ENCODE measurements around the gene HIP1. TPM values are rescaled to one million over a fixed set of nuclear protein-coding genes. Genes with fewer than 3 reads are reported as not detected.

The HIP1 gene
- total and polyA plus RNA-seq, 2 of the 13 experiments (the other 11 are each of a cell fraction or from before 2014, with no cell fraction given): 4.5 to 6.2 TPM

- TF ChIP-seq, protein P1, sequence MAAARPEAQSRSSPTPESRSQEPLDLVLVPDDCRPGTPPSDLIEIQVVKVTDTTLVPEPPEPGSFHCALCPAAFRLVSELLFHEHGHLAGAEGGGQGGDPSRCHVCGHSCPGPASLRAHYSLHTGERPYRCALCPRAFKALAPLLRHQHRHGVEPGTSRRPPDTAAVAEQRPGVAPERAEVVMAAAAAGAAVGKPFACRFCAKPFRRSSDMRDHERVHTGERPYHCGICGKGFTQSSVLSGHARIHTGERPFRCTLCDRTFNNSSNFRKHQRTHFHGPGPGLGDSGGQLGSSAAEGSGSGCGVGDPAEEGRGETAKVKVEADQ (CRISPR knock-in tag; IDR thresholded peaks at IDR 0.05; ENCODE audit: borderline replicate concordance): no peak
- TF ChIP-seq ZBTB49 (CRISPR knock-in tag; IDR thresholded peaks at IDR 0.05; ENCODE audit: borderline replicate concordance): no peak
- TF ChIP-seq TOE1 (CRISPR knock-in tag; IDR thresholded peaks at IDR 0.05): no peak
- peak; percentile 70 for TF ChIP-seq NFYB (CRISPR knock-in tag; IDR thresholded peaks at IDR 0.05)
- no peak for TF ChIP-seq ZNF30 (CRISPR knock-in tag; IDR thresholded peaks at IDR 0.05)
- TF ChIP-seq ZNF431 (CRISPR knock-in tag; IDR thresholded peaks at IDR 0.05; ENCODE audit: borderline replicate concordance, low read depth): no peak; the same call in 1 of the 2 replicates
- peak; percentile 55; the same call in 1 of the 2 replicates for TF ChIP-seq HDAC1 (CRISPR knock-in tag; IDR thresholded peaks at IDR 0.05)
- peak; percentile 59; the same call in 1 of the 2 replicates for TF ChIP-seq DMAP1 (CRISPR knock-in tag; IDR thresholded peaks at IDR 0.05)
- TF ChIP-seq FUBP1 (CRISPR knock-in tag; IDR thresholded peaks at IDR 0.05; ENCODE audit: borderline replicate concordance): no peak
- peak; percentile 65; the same call in 1 of the 2 replicates for TF ChIP-seq ZBTB26 (CRISPR knock-in tag; IDR thresholded peaks at IDR 0.05; ENCODE audit: borderline replicate concordance)
- TF ChIP-seq ZNF761 (CRISPR knock-in tag; conservative IDR thresholded peaks at IDR 0.05): peak; percentile 66; the same call in 1 of the 2 replicates
- no peak for TF ChIP-seq XBP1 (CRISPR knock-in tag; IDR thresholded peaks at IDR 0.05)
- TF ChIP-seq RFX1 (IDR thresholded peaks at IDR 0.05): no peak
- TF ChIP-seq ATM (IDR thresholded peaks at IDR 0.05; ENCODE audit: borderline replicate concordance): no peak
- peak; percentile 78 for TF ChIP-seq CSRNP1 (CRISPR knock-in tag; IDR thresholded peaks at IDR 0.05)
- peak; percentile 71 for TF ChIP-seq XRCC5 (optimal IDR thresholded peaks at IDR 0.05; ENCODE audit: low read length)
- TF ChIP-seq ZSCAN21 (CRISPR knock-in tag; IDR thresholded peaks at IDR 0.05; ENCODE audit: borderline replicate concordance): no peak
- no peak for TF ChIP-seq TAF15 (IDR thresholded peaks at IDR 0.05; ENCODE audit: low read depth, low read length, poor library complexity, severe bottlenecking)
- peak; percentile 57; the same call in 1 of the 2 replicates for TF ChIP-seq ZNF383 (CRISPR knock-in tag; IDR thresholded peaks at IDR 0.05; ENCODE audit: borderline replicate concordance)
- no peak for TF ChIP-seq NFE2L1 (CRISPR knock-in tag; IDR thresholded peaks at IDR 0.05; ENCODE audit: borderline replicate concordance)
- TF ChIP-seq ZNF256 (CRISPR knock-in tag; conservative IDR thresholded peaks at IDR 0.05): no peak
Observed at GRCh38 chr7:75611557-75612178, 127.1 kb downstream of the HIP1 start (continued).

Data from HepG2 (cell line).